IPS-18c (cell line): ENCODE measurements around the gene ANO10.

Experiments used
- H3K4me3 ChIP-seq: 2 replicates; pipeline ENCODE4 v1.7.0; 2013; ENCODE audit warnings: low read depth, mild to moderate bottlenecking, low read length, moderate library complexity; ENCODE audit not compliant: insufficient read depth
- H3K9me3 ChIP-seq: one replicate; pipeline ENCODE4 v1.6.1; 2013; ENCODE audit warnings: mild to moderate bottlenecking, low read length, moderate library complexity; ENCODE audit not compliant: control insufficient read depth, insufficient read depth

Gene ANO10

GRCh38 chr3:43317461-43318316 is 304.1 kb downstream of the ANO10 start:
- Histone ChIP-seq H3K4me3 (no peak overlapping the region), H3K9me3 (no peaks in the 10 kb centered on the region)

DNA sequence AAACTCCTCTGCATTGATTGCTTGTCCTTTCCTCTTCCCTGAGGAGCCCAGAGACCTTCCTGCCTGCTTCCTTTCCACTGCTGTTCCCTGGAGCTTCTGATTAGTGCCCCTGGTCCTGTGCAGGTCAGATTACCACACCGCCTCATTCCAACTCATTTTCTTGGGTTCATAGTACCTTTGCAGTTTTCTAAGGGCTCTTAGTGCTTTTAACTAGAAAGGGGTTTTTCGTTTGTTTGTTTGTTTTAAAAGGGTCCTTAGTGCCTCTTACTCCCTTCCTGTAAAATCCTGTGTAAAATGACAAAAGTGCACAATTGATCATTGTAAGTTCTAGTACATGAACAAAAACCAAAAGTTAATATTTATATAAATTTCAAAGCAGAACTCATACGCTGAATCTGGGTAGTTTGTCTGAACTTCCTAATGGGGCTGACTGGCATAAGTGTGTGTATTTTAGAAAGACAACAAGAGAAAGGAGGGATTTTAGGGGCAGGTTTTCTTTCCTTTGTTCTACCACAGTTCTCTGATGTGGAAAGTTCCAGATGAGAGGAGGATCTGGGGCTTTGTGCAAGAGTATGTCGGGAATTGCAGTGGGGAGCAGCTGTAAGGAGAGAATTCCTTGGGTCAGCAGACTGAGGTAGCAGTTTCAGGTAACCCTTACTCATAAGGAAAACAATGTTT is 304.9 kb downstream of the ANO10 start:
- Histone ChIP-seq H3K9me3 (no peaks in the 10 kb centered on the region), H3K4me3 (no peak overlapping the region)
